B cell (primary cell): ENCODE results near the gene GIGYF2.

Experiments
- EZH2 ChIP-seq: IDR thresholded peaks from 2 replicates; pipeline ENCODE4 v1.6.1; 2012; ENCODE audit warnings: borderline replicate concordance, low read depth, mild to moderate bottlenecking, moderate library complexity, low read length; ENCODE audit not compliant: insufficient read depth, poor library complexity, severe bottlenecking
- TF ChIP-seq, protein P1 (sequence below): fragments of 200-600 bp; IDR thresholded peaks from one replicate; pipeline ENCODE4 v1.8.0; 2022; ENCODE audit warnings: antibody characterized with exemption, mild to moderate bottlenecking

DNA sequence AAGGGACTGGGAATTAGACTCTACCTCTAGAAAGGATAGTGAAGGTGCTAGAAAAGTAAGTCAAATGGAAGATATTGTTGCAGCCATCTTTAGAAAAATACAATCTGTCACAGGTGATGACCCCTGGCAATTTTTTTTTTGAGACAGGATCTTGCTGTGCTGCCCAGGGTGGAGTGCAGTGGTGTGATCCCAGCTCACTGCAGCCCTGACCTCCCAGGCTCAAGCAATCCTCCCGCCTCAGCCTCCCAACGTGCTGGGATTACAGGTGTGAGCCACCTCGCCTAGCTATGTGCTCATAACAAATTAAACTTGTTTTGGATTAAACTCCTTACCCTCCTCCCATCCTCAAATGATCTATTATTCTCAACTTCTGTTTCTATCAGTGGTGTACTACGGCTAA is 3.8 kb upstream of the GIGYF2 start:
- TF ChIP-seq, protein P1, sequence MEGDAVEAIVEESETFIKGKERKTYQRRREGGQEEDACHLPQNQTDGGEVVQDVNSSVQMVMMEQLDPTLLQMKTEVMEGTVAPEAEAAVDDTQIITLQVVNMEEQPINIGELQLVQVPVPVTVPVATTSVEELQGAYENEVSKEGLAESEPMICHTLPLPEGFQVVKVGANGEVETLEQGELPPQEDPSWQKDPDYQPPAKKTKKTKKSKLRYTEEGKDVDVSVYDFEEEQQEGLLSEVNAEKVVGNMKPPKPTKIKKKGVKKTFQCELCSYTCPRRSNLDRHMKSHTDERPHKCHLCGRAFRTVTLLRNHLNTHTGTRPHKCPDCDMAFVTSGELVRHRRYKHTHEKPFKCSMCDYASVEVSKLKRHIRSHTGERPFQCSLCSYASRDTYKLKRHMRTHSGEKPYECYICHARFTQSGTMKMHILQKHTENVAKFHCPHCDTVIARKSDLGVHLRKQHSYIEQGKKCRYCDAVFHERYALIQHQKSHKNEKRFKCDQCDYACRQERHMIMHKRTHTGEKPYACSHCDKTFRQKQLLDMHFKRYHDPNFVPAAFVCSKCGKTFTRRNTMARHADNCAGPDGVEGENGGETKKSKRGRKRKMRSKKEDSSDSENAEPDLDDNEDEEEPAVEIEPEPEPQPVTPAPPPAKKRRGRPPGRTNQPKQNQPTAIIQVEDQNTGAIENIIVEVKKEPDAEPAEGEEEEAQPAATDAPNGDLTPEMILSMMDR: no peak
- TF ChIP-seq EZH2: no peak
